ENCODE results near the gene ZNF487. TPM values are rescaled to one million over a fixed set of nuclear protein-coding genes. Genes with fewer than 3 reads are reported as not detected.
"Not testable (repeated sequence)": the region's sequence is repeated elsewhere in the genome, so short reads cannot be mapped to it uniquely, and the experiment has no call there.

ZNF487 gene
- total RNA-seq, 2 donors from 2014 or later = 2.8 to 4.5 TPM

GRCh38 chr10:43430926-43431663, 5.8 kb upstream of the ZNF487 start:
- intact Hi-C loops (cut with DNase I) = no loop called here
- TF ChIP-seq, protein P1, sequence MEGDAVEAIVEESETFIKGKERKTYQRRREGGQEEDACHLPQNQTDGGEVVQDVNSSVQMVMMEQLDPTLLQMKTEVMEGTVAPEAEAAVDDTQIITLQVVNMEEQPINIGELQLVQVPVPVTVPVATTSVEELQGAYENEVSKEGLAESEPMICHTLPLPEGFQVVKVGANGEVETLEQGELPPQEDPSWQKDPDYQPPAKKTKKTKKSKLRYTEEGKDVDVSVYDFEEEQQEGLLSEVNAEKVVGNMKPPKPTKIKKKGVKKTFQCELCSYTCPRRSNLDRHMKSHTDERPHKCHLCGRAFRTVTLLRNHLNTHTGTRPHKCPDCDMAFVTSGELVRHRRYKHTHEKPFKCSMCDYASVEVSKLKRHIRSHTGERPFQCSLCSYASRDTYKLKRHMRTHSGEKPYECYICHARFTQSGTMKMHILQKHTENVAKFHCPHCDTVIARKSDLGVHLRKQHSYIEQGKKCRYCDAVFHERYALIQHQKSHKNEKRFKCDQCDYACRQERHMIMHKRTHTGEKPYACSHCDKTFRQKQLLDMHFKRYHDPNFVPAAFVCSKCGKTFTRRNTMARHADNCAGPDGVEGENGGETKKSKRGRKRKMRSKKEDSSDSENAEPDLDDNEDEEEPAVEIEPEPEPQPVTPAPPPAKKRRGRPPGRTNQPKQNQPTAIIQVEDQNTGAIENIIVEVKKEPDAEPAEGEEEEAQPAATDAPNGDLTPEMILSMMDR (IDR thresholded peaks at IDR 0.05) = no peak
- no peaks in the 10 kb centered on the region for H3K9me3 ChIP-seq
- H3K36me3 ChIP-seq = no peaks in the 10 kb centered on the region
- H3K27ac ChIP-seq = no peak overlapping the region
- no peaks in the 10 kb centered on the region for H3K27me3 ChIP-seq
- H3K9ac ChIP-seq (ENCODE audit: low read depth in 2 of 2, low read length in 2 of 2) = no peak overlapping the region
- no peaks in the 10 kb centered on the region for H3K4me1 ChIP-seq
- DNase-seq = no peak
- H3K4me3 ChIP-seq = no peak overlapping the region

GRCh38 chr10:43437141-43437870, 395 bp downstream of the ZNF487 start:
- Histone ChIP-seq H3K27me3 (no peaks in the 10 kb centered on the region), H3K4me3 (peak overlapping the region; percentile 50), H3K36me3 (no peaks in the 10 kb centered on the region), H3K9ac (ENCODE audit: low read depth in 2 of 2, low read length in 2 of 2) (peak overlapping the region; percentile 95 to 99), H3K4me1 (no peaks in the 10 kb centered on the region), H3K27ac (peak overlapping the region; percentile 94), H3K9me3 (no peaks in the 10 kb centered on the region)
- intact Hi-C loops (cut with DNase I) = no loop called here
- TF ChIP-seq, protein P1 (IDR thresholded peaks at IDR 0.05) = no peak
- no peak for DNase-seq

DNA sequence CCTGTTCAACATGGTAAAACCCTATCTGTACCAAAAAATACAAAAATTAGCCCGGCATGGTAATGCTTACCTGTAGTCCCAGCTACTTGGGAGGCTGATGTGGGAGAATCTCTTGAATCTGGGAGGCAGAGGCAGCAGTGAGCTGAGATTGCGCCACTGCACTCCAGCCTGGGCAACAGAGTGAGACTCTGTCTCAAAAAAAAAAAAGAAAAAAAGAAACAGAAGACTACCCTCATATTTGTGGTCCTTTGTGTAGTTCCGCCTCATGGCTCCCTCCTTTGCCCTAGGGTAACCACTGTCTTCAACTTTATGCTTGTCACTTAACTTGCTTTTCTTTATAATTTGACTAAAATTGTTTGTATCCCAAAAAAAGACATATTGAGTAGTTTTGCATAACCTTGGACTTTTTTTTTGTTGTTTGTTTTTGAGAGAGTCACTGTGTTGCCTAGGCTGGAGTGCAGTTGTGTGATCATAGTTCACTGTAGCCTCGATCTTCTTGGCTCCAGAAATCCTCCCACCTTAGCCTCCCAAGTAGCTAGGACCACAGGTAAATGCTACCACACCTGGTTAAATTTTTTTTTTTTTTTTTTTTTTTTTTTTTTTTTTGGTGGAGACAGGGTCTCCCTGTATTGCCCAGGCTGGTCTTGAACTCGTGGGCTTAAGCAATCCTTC, 3.7 kb downstream of the ZNF487 start:
- TF ChIP-seq, protein P1 (IDR thresholded peaks at IDR 0.05) = no peak
- Histone ChIP-seq H3K9ac (ENCODE audit: low read depth in 2 of 2, low read length in 2 of 2) (no peak overlapping the region), H3K4me3 (no peak overlapping the region), H3K27me3 (no peaks in the 10 kb centered on the region), H3K36me3 (no peaks in the 10 kb centered on the region), H3K4me1 (no peaks in the 10 kb centered on the region), H3K9me3 (no peaks in the 10 kb centered on the region), H3K27ac (no peak overlapping the region)
- intact Hi-C loops (cut with DNase I) = no loop called here
- no peak for DNase-seq

DNA sequence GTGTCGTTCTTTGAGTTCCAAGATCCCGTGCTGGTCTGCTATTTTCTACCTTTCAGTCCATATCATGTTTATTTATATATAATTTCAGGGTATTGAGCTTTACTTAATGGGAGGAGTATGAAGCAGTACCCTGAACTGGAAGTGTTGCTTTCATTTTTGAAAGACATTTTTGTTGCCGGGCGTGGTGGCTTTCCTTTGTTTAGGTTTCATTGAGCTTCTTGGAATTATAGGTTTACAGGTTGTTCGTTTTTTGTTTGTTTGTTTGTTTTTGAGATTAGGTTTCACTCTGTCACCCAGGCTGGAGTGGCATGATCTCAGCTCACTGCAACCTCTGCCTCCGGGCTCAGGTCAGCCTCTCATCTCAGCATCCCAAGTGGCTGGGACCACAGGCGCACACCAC, 7.4 kb downstream of the ZNF487 start:
- intact Hi-C loops (cut with DNase I) = no loop called here
- Histone ChIP-seq H3K4me1 (no peaks in the 10 kb centered on the region), H3K36me3 (no peaks in the 10 kb centered on the region), H3K27me3 (no peaks in the 10 kb centered on the region), H3K9me3 (no peaks in the 10 kb centered on the region), H3K9ac (ENCODE audit: low read depth in 2 of 2, low read length in 2 of 2) (no peak overlapping the region), H3K4me3 (no peak overlapping the region), H3K27ac (no peak overlapping the region)
- TF ChIP-seq, protein P1 (IDR thresholded peaks at IDR 0.05) = no peak
- DNase-seq = no peak

- H3K36me3 ChIP-seq = no peaks in the 10 kb centered on the region
- TF ChIP-seq, protein P1 (IDR thresholded peaks at IDR 0.05) = no peak
- H3K4me3 ChIP-seq = no peak overlapping the region
- no peaks in the 10 kb centered on the region for H3K27me3 ChIP-seq
- H3K9me3 ChIP-seq = no peaks in the 10 kb centered on the region
- DNase-seq = no peak
- H3K9ac ChIP-seq (ENCODE audit: low read depth in 2 of 2, low read length in 2 of 2) = no peak overlapping the region
- H3K4me1 ChIP-seq = no peaks in the 10 kb centered on the region
- intact Hi-C loops (cut with DNase I) = no loop called here
- no peak overlapping the region for H3K27ac ChIP-seq
These were observed 8.1 kb downstream of the ZNF487 start for GRCh38 chr10:43444897-43445466.

GRCh38 chr10:43446219-43447017, 9.5 kb downstream of the ZNF487 start:
- H3K9me3 ChIP-seq; H3K9ac ChIP-seq (ENCODE audit: low read depth in 2 of 2, low read length in 2 of 2); H3K4me1 ChIP-seq; intact Hi-C loops (cut with DNase I); H3K36me3 ChIP-seq; DNase-seq; H3K27ac ChIP-seq; H3K4me3 ChIP-seq; H3K27me3 ChIP-seq: not testable (repeated sequence)

All from colonic mucosa (tissue), 4 donors.